ENCODE data around the gene RAB34.

DNA sequence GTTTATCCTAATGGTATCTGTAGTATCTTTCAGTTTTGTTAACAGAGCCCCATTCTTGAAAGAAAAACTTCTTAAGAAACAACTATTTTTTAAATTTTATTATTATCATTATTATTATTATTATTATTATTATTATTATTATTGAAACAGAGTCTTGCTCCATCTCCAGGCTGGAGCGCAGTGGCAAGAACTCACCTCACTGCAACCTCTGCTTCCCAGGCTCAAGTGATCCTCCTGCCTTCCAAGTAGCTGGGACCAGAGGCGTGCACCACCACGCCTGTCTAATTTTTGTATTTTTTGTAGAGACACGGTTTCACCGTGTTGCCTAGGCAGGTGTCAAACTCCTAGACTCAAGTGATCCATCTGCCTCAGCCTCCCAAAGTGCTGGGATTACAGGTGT, 32.3 kb downstream of the RAB34 start:
- no peak for TF ChIP-seq SIN3A (IDR thresholded peaks at IDR 0.05; ENCODE audit: borderline replicate concordance, insufficient read depth, low read depth, low read length)
- TF ChIP-seq, protein P1, sequence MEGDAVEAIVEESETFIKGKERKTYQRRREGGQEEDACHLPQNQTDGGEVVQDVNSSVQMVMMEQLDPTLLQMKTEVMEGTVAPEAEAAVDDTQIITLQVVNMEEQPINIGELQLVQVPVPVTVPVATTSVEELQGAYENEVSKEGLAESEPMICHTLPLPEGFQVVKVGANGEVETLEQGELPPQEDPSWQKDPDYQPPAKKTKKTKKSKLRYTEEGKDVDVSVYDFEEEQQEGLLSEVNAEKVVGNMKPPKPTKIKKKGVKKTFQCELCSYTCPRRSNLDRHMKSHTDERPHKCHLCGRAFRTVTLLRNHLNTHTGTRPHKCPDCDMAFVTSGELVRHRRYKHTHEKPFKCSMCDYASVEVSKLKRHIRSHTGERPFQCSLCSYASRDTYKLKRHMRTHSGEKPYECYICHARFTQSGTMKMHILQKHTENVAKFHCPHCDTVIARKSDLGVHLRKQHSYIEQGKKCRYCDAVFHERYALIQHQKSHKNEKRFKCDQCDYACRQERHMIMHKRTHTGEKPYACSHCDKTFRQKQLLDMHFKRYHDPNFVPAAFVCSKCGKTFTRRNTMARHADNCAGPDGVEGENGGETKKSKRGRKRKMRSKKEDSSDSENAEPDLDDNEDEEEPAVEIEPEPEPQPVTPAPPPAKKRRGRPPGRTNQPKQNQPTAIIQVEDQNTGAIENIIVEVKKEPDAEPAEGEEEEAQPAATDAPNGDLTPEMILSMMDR (IDR thresholded peaks at IDR 0.05): no peak
- TF ChIP-seq, protein P2, sequence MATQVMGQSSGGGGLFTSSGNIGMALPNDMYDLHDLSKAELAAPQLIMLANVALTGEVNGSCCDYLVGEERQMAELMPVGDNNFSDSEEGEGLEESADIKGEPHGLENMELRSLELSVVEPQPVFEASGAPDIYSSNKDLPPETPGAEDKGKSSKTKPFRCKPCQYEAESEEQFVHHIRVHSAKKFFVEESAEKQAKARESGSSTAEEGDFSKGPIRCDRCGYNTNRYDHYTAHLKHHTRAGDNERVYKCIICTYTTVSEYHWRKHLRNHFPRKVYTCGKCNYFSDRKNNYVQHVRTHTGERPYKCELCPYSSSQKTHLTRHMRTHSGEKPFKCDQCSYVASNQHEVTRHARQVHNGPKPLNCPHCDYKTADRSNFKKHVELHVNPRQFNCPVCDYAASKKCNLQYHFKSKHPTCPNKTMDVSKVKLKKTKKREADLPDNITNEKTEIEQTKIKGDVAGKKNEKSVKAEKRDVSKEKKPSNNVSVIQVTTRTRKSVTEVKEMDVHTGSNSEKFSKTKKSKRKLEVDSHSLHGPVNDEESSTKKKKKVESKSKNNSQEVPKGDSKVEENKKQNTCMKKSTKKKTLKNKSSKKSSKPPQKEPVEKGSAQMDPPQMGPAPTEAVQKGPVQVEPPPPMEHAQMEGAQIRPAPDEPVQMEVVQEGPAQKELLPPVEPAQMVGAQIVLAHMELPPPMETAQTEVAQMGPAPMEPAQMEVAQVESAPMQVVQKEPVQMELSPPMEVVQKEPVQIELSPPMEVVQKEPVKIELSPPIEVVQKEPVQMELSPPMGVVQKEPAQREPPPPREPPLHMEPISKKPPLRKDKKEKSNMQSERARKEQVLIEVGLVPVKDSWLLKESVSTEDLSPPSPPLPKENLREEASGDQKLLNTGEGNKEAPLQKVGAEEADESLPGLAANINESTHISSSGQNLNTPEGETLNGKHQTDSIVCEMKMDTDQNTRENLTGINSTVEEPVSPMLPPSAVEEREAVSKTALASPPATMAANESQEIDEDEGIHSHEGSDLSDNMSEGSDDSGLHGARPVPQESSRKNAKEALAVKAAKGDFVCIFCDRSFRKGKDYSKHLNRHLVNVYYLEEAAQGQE (IDR thresholded peaks at IDR 0.05; ENCODE audit: insufficient read depth in 1 of 2, low read depth in 2 of 2, low read length in 1 of 2): no peak
- no peak for TF ChIP-seq POLR2AphosphoS5 (IDR thresholded peaks at IDR 0.05; ENCODE audit: low read depth, low read length)
- TF ChIP-seq TCF7L2 (IDR thresholded peaks at IDR 0.05; ENCODE audit: low read depth, low read length): no peak
